ENCODE measurements around the gene MINDY4. TPM values are rescaled to one million over a fixed set of nuclear protein-coding genes. Genes with fewer than 3 reads are reported as not detected.

MINDY4 gene
- total RNA-seq, 1 experiment from 2014 or later: 1.5 TPM

DNA sequence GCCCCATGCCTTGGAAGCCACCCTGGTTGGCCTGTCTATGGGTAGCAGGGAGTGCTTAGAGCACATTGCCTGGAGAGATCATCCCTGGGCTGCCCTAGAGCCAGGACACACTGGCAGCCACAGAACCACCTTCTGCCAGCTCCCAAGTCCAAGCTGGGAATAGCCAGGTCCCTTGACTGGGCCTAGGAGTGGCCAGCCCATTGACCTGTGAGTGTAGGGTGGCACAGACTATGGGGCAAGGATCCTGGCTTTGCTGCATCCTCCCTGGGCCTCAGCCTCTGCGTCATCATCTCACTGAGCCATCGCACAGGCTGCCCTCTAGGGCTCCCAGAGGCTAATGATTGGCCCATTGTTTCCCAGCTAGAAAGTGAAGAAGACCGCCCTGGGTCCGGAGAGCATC lies 147.5 kb downstream of the MINDY4 start:
- Histone ChIP-seq H3K9me3 (ENCODE audit: low read length) (no peaks in the 10 kb centered on the region), H3K4me1 (ENCODE audit: low read length) (no peaks in the 10 kb centered on the region), H3K27ac (ENCODE audit: low read length) (no peak overlapping the region), H3K9me2 (replicated peaks; ENCODE audit: insufficient read depth, low read length) (no peaks in the 10 kb centered on the region), H3K27me3 (ENCODE audit: low read length) (no peaks in the 10 kb centered on the region), H3K9ac (ENCODE audit: low read length) (no peak overlapping the region), H4K20me1 (ENCODE audit: insufficient read depth, low read depth, low read length) (no peaks in the 10 kb centered on the region), H3K36me3 (ENCODE audit: insufficient read depth, low read length) (no peaks in the 10 kb centered on the region), H3K4me3 (ENCODE audit: low read length) (no peak overlapping the region), H3K79me2 (ENCODE audit: low read length) (no peaks in the 10 kb centered on the region), H2AFZ (ENCODE audit: low read length) (no peak overlapping the region), H3K4me2 (ENCODE audit: low read depth, low read length, poor library complexity, severe bottlenecking) (no peak overlapping the region)
- DNase-seq: no peak

DNA sequence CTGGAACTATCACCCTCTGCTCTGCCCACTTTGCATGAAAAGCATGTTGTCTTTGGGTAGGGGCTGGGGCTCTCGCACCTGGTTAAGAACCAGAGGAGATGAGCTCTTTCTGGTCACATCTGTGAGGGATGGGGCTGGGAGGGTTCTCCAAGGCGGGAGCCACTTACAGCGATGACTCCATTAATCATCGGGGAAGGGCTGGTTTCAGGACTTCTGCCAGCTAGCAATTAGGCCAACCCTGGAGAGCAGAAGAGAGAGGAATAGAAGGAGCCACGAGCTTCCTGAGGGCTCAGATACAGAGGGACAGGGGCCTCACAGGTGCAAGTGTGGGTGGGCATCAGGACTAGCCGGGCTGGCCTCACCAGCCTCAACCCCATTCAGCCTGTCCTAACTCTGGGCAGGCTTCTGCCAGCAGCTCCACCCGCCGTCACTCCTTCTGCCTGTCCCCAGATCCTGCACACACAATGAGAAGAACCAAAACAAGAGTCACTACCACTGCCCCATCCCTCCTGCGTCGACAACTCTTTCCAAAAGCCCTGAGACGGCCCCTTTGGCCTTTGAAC lies 148.9 kb downstream of the MINDY4 start:
- Histone ChIP-seq H3K9ac (ENCODE audit: low read length) (no peak overlapping the region), H2AFZ (ENCODE audit: low read length) (no peak overlapping the region), H3K79me2 (ENCODE audit: low read length) (no peaks in the 10 kb centered on the region), H3K9me2 (replicated peaks; ENCODE audit: insufficient read depth, low read length) (no peaks in the 10 kb centered on the region), H3K27ac (ENCODE audit: low read length) (no peak overlapping the region), H4K20me1 (ENCODE audit: insufficient read depth, low read depth, low read length) (no peaks in the 10 kb centered on the region), H3K4me3 (ENCODE audit: low read length) (no peak overlapping the region), H3K4me2 (ENCODE audit: low read depth, low read length, poor library complexity, severe bottlenecking) (no peak overlapping the region), H3K4me1 (ENCODE audit: low read length) (no peaks in the 10 kb centered on the region), H3K36me3 (ENCODE audit: insufficient read depth, low read length) (no peaks in the 10 kb centered on the region), H3K9me3 (ENCODE audit: low read length) (no peaks in the 10 kb centered on the region), H3K27me3 (ENCODE audit: low read length) (no peaks in the 10 kb centered on the region)
- no peak for DNase-seq

DNA sequence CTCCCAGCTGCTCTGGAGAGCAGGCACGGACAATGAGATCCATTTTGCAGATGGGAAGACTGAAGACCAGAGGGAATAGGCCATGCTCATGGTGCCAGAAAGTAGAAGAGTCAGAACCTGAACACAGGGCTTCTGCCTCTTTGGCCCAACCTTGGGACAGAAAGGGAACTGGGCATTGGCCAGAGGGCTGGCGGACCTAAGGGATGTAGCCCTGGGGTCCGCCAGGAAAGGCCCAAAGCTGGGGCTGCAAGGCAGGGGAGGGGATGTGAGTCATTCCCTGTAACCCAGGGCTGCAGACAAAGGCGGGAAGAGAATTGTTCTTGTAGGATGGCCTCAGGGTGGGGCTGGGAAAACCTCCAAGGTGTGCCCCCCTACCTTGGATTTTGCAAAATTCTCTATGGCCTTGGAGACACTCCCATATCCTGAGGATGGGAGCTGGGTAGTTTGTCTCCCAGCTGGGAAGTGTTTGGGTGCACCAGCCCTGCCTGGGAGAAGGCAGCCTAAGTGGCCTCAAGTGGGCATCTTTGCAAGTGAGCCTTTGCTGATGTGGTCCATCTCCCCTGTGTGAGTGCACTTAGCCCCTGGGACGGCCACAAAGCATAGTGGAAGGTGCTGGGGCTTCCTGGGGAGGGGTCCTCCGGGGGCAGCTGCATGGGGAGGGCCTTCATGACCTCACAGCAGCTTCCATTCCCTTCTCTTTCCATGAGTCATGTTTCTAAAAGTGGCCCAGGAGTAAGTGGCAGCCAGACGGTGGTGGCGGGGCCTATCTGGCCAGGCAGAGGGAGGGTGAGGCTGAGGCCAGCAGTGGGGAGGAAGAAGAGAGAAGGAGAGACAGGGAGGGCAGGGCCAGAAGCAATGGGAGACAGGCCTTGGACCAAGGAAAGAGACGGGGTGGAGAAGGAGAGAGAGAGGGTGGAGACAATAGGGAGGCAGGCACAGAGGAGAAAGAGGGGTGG lies 149.6 kb downstream of the MINDY4 start:
- Histone ChIP-seq H3K36me3 (ENCODE audit: insufficient read depth, low read length) (no peaks in the 10 kb centered on the region), H3K4me1 (ENCODE audit: low read length) (no peaks in the 10 kb centered on the region), H3K9me2 (replicated peaks; ENCODE audit: insufficient read depth, low read length) (no peaks in the 10 kb centered on the region), H3K27ac (ENCODE audit: low read length) (no peak overlapping the region), H3K9me3 (ENCODE audit: low read length) (no peaks in the 10 kb centered on the region), H3K4me3 (ENCODE audit: low read length) (no peak overlapping the region), H3K27me3 (ENCODE audit: low read length) (no peaks in the 10 kb centered on the region), H3K79me2 (ENCODE audit: low read length) (no peaks in the 10 kb centered on the region), H3K4me2 (ENCODE audit: low read depth, low read length, poor library complexity, severe bottlenecking) (no peak overlapping the region), H3K9ac (ENCODE audit: low read length) (no peak overlapping the region), H2AFZ (ENCODE audit: low read length) (no peak overlapping the region), H4K20me1 (ENCODE audit: insufficient read depth, low read depth, low read length) (no peaks in the 10 kb centered on the region)
- DNase-seq: no peak

DNA sequence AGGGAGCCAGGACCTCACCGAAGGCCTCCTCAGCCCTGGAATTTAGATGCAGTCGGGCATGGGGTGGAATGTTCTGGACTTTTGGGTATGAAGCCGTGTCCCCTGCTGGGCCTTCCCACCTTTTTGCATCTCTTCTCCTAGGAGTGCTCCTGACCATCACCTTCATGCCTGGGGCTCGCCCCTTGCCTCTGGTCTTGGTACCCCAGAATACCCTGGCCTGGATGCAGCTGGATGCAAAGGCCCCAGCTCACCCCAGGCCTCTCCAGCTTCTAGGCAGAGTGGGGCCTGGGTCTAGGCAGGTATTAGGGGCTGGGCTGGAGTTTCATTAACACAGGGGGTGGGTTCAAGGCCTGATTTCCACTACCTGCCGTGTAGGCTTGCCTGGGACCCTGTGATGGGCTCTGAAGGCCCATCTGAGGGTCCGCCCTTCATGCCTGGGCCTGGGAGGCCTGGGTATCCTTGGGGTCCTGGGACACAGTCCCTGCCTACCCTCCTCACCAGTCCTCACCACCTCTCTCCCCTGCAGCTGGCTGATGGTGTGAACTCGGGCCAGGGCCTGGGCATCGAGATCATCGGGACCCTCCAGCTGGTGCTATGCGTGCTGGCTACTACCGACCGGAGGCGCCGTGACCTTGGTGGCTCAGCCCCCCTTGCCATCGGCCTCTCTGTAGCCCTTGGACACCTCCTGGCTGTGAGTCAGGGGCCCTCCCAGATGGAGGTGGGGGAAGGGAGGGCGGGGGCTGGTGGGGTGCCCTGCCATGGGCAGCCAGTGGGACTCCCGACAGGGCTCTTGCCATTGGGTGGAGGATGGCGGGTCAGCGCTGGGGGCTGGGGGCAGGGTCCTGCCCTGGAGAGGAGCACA lies 150.6 kb downstream of the MINDY4 start:
- H3K9me3 ChIP-seq (ENCODE audit: low read length): no peaks in the 10 kb centered on the region
- H3K9me2 ChIP-seq (replicated peaks; ENCODE audit: insufficient read depth, low read length): no peaks in the 10 kb centered on the region
- H3K27ac ChIP-seq (ENCODE audit: low read length): no peak overlapping the region
- H3K36me3 ChIP-seq (ENCODE audit: insufficient read depth, low read length): no peaks in the 10 kb centered on the region
- H3K27me3 ChIP-seq (ENCODE audit: low read length): no peaks in the 10 kb centered on the region
- no peaks in the 10 kb centered on the region for H3K79me2 ChIP-seq (ENCODE audit: low read length)
- no peak overlapping the region for H2AFZ ChIP-seq (ENCODE audit: low read length)
- no peak overlapping the region for H3K4me3 ChIP-seq (ENCODE audit: low read length)
- H4K20me1 ChIP-seq (ENCODE audit: insufficient read depth, low read depth, low read length): no peaks in the 10 kb centered on the region
- H3K9ac ChIP-seq (ENCODE audit: low read length): no peak overlapping the region
- no peak for DNase-seq
- H3K4me2 ChIP-seq (ENCODE audit: low read depth, low read length, poor library complexity, severe bottlenecking): no peak overlapping the region
- no peaks in the 10 kb centered on the region for H3K4me1 ChIP-seq (ENCODE audit: low read length)

DNA sequence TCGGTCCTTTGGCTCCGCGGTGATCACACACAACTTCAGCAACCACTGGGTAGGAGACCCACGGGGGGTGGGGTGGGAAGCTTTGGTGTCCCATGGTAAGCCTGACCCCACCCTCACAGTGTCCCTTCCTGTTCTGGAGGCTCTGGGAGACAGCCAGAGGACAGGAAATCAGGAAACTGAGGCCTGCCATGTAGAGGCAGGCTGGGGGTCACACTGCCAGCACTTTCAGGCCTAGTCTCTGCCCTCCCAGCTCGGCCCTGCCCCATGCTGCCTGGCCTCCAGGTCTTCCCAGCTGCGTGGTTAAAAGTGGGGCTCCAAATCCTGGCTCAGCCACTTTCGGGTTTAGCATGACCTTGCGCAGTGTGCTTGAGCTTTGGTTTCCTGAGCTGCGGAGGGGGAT lies 151.4 kb downstream of the MINDY4 start:
- no peaks in the 10 kb centered on the region for H3K79me2 ChIP-seq (ENCODE audit: low read length)
- no peaks in the 10 kb centered on the region for H4K20me1 ChIP-seq (ENCODE audit: insufficient read depth, low read depth, low read length)
- H3K9ac ChIP-seq (ENCODE audit: low read length): no peak overlapping the region
- H3K27me3 ChIP-seq (ENCODE audit: low read length): no peaks in the 10 kb centered on the region
- H3K9me2 ChIP-seq (replicated peaks; ENCODE audit: insufficient read depth, low read length): no peaks in the 10 kb centered on the region
- H3K4me2 ChIP-seq (ENCODE audit: low read depth, low read length, poor library complexity, severe bottlenecking): no peak overlapping the region
- no peaks in the 10 kb centered on the region for H3K9me3 ChIP-seq (ENCODE audit: low read length)
- H3K4me1 ChIP-seq (ENCODE audit: low read length): no peaks in the 10 kb centered on the region
- no peak overlapping the region for H3K4me3 ChIP-seq (ENCODE audit: low read length)
- DNase-seq: no peak
- no peaks in the 10 kb centered on the region for H3K36me3 ChIP-seq (ENCODE audit: insufficient read depth, low read length)
- no peak overlapping the region for H3K27ac ChIP-seq (ENCODE audit: low read length)
- no peak overlapping the region for H2AFZ ChIP-seq (ENCODE audit: low read length)

DNA sequence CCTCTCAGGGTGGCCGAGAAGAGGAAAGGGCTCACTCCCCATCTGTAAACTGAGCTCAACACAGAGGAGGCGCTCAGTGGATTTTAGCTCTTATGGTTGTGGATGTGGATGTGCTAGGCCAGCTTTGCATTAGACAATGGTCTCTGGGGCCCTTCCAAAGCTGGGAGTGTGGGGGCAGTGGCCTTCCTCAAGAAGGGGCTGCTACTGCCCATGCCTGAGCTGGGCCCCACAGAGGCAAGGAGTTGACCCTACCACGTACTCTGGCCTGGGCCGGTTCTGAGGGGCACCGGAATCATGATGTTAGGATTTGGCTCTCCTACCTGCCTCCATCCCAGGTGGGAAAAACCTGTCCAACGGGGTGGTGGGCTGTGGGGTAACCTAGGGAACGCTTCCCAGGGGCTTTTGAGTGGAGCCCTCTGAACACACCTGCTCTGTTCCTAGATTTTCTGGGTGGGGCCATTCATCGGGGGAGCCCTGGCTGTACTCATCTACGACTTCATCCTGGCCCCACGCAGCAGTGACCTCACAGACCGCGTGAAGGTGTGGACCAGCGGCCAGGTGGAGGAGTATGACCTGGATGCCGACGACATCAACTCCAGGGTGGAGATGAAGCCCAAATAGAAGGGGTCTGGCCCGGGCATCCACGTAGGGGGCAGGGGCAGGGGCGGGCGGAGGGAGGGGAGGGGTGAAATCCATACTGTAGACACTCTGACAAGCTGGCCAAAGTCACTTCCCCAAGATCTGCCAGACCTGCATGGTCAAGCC lies 152.0 kb downstream of the MINDY4 start:
- H3K4me2 ChIP-seq (ENCODE audit: low read depth, low read length, poor library complexity, severe bottlenecking): no peak overlapping the region
- no peaks in the 10 kb centered on the region for H3K36me3 ChIP-seq (ENCODE audit: insufficient read depth, low read length)
- H4K20me1 ChIP-seq (ENCODE audit: insufficient read depth, low read depth, low read length): no peaks in the 10 kb centered on the region
- no peaks in the 10 kb centered on the region for H3K79me2 ChIP-seq (ENCODE audit: low read length)
- no peak overlapping the region for H2AFZ ChIP-seq (ENCODE audit: low read length)
- H3K9me3 ChIP-seq (ENCODE audit: low read length): no peaks in the 10 kb centered on the region
- no peak for DNase-seq
- H3K4me3 ChIP-seq (ENCODE audit: low read length): no peak overlapping the region
- H3K27ac ChIP-seq (ENCODE audit: low read length): no peak overlapping the region
- H3K27me3 ChIP-seq (ENCODE audit: low read length): no peaks in the 10 kb centered on the region
- H3K9ac ChIP-seq (ENCODE audit: low read length): no peak overlapping the region
- H3K9me2 ChIP-seq (replicated peaks; ENCODE audit: insufficient read depth, low read length): no peaks in the 10 kb centered on the region
- H3K4me1 ChIP-seq (ENCODE audit: low read length): no peaks in the 10 kb centered on the region

DNA sequence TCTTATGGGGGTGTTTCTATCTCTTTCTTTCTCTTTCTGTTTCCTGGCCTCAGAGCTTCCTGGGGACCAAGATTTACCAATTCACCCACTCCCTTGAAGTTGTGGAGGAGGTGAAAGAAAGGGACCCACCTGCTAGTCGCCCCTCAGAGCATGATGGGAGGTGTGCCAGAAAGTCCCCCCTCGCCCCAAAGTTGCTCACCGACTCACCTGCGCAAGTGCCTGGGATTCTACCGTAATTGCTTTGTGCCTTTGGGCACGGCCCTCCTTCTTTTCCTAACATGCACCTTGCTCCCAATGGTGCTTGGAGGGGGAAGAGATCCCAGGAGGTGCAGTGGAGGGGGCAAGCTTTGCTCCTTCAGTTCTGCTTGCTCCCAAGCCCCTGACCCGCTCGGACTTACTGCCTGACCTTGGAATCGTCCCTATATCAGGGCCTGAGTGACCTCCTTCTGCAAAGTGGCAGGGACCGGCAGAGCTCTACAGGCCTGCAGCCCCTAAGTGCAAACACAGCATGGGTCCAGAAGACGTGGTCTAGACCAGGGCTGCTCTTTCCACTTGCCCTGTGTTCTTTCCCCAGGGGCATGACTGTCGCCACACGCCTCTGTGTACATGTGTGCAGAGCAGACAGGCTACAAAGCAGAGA lies 152.7 kb downstream of the MINDY4 start:
- Histone ChIP-seq H3K27me3 (ENCODE audit: low read length) (no peaks in the 10 kb centered on the region), H2AFZ (ENCODE audit: low read length) (no peak overlapping the region), H4K20me1 (ENCODE audit: insufficient read depth, low read depth, low read length) (no peaks in the 10 kb centered on the region), H3K4me2 (ENCODE audit: low read depth, low read length, poor library complexity, severe bottlenecking) (no peak overlapping the region), H3K9ac (ENCODE audit: low read length) (no peak overlapping the region), H3K9me2 (replicated peaks; ENCODE audit: insufficient read depth, low read length) (no peaks in the 10 kb centered on the region), H3K9me3 (ENCODE audit: low read length) (no peaks in the 10 kb centered on the region), H3K36me3 (ENCODE audit: insufficient read depth, low read length) (no peaks in the 10 kb centered on the region), H3K79me2 (ENCODE audit: low read length) (no peaks in the 10 kb centered on the region), H3K27ac (ENCODE audit: low read length) (no peak overlapping the region), H3K4me1 (ENCODE audit: low read length) (no peaks in the 10 kb centered on the region), H3K4me3 (ENCODE audit: low read length) (no peak overlapping the region)
- DNase-seq: no peak

Measured in Karpas-422 (cell line).